GM12864 (cell line): ENCODE measurements around the gene XIRP2.

Experiments used
- DNase-seq: peaks from one replicate; pipeline ENCODE4 v3.0.0-alpha.2; 2011; ENCODE audit warnings: low read depth
- H3K4me3 ChIP-seq: 2 replicates; pipeline ENCODE4 v1.5.1; 2011; ENCODE audit warnings: mild to moderate bottlenecking, low read depth, low read length, control low read depth
- CTCF ChIP-seq: IDR thresholded peaks from 2 replicates; pipeline ENCODE4 v1.5.1; 2011; ENCODE audit warnings: low read depth, mild to moderate bottlenecking, moderate library complexity, low read length, control low read depth, inconsistent platforms; ENCODE audit errors: missing control alignments

Gene XIRP2

GRCh38 chr2:167240671-167241070 is 352.4 kb downstream of the XIRP2 start:
- no peak overlapping the region for H3K4me3 ChIP-seq
- no peak for DNase-seq
- TF ChIP-seq CTCF = no peak

- no peak for TF ChIP-seq CTCF
- no peak for DNase-seq
- H3K4me3 ChIP-seq = no peak overlapping the region
These were observed 360.9 kb downstream of the XIRP2 start for GRCh38 chr2:167249197-167249596.

- DNase-seq = no peak
- H3K4me3 ChIP-seq = no peak overlapping the region
- no peak for TF ChIP-seq CTCF
These were observed 364.7 kb downstream of the XIRP2 start for GRCh38 chr2:167253025-167253424.

DNA sequence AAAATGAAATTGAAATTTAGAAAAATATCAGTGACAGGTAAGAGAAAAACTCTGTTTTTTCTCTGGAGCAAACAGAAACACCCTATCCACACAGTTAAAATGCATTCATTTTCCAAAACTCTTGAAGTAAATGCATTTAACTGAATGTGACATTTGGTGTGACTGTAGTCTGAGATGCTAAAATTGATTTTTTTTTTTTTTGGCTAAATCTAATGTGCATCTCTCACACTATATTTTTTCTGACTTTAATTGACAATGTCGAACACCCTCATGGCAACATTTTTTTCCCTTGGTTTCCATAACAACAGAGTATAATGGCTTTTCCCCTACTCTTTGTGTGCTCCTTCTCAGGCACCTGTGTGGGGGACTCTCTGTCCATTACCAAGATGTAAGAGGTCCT is 366.4 kb downstream of the XIRP2 start:
- H3K4me3 ChIP-seq = no peak overlapping the region
- no peak for DNase-seq
- no peak for TF ChIP-seq CTCF

DNA sequence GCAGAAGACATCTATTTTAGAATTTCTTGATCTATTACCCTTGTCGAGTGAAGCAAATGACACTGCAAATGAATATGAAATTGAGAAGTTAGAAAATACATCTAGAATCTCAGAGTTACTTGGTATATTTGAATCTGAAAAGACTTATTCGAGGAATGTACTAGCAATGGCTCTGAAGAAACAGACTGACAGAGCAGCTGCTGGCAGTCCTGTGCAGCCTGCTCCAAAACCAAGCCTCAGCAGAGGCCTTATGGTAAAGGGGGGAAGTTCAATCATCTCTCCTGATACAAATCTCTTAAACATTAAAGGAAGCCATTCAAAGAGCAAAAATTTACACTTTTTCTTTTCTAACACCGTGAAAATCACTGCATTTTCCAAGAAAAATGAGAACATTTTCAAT is 370.4 kb downstream of the XIRP2 start:
- no peak for TF ChIP-seq CTCF
- DNase-seq = no peak
- no peak overlapping the region for H3K4me3 ChIP-seq

- no peak for DNase-seq
- TF ChIP-seq CTCF = peak; percentile 31
- no peak overlapping the region for H3K4me3 ChIP-seq
These were observed 376.1 kb downstream of the XIRP2 start for GRCh38 chr2:167264380-167264779.

DNA sequence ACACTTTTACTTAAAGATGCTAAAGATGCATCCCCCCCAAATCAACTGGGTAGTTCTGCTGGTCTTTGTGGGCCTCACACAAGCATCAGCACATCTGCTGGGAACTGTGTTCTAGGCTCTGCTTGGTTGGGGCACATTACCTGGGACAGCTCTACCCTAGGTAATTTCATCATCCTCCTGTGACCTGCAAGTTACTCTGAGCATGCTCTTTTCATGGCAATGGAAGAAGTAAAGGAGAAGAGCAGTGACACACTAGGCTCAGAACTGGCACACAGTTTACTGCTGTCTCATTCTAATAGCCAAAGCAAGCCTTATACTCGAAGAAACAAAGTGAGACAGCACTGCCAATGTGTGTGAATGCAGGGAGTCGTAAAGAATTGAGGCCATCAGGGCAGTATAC is 376.7 kb downstream of the XIRP2 start:
- no peak for DNase-seq

More for the DNA sequence above, 376.7 kb downstream of the XIRP2 start:
- no peak overlapping the region for H3K4me3 ChIP-seq
- no peak for TF ChIP-seq CTCF
